Trophoblast cell (in vitro differentiated cells and primary cell): ENCODE data around the gene CORO2A.

ENCODE experiments used
- DNase-seq, 2 donors: peaks; one replicate each; pipeline ENCODE4 v3.0.0-alpha.2; 2016
- H2AFZ ChIP-seq: 2 replicates; pipeline ENCODE4 v1.6.1; 2013; ENCODE audit warnings: low read length, moderate library complexity, mild to moderate bottlenecking; ENCODE audit not compliant: insufficient read depth, poor library complexity
- H2AK5ac ChIP-seq: 2 replicates; pipeline ENCODE4 v1.6.1; 2013; ENCODE audit warnings: mild to moderate bottlenecking, low read length
- H2BK120ac ChIP-seq: 2 replicates; pipeline ENCODE4 v1.6.1; 2013; ENCODE audit warnings: low read length, mild to moderate bottlenecking, moderate library complexity; ENCODE audit not compliant: insufficient read depth, poor library complexity
- H2BK12ac ChIP-seq: 2 replicates; pipeline ENCODE4 v1.6.1; 2013; ENCODE audit warnings: mild to moderate bottlenecking, low read length, moderate library complexity
- H2BK5ac ChIP-seq: 2 replicates; pipeline ENCODE4 v1.6.1; 2013; ENCODE audit warnings: low read length, low read depth, moderate library complexity, mild to moderate bottlenecking; ENCODE audit not compliant: poor library complexity
- H3K14ac ChIP-seq: 2 replicates; pipeline ENCODE4 v1.6.1; 2013; ENCODE audit warnings: mild to moderate bottlenecking, low read length
- H3K18ac ChIP-seq: 2 replicates; pipeline ENCODE4 v1.6.1; 2013; ENCODE audit warnings: mild to moderate bottlenecking, low read length
- H3K23ac ChIP-seq: 2 replicates; pipeline ENCODE4 v1.6.1; 2013; ENCODE audit warnings: low read length
- H3K27ac ChIP-seq: 2 replicates; pipeline ENCODE4 v1.5.1; 2013; ENCODE audit warnings: low read depth, mild to moderate bottlenecking, inconsistent platforms, low read length, moderate library complexity
- H3K27me3 ChIP-seq: 2 replicates; pipeline ENCODE4 v1.6.1; 2013; ENCODE audit warnings: inconsistent platforms, mild to moderate bottlenecking, low read length, moderate library complexity; ENCODE audit not compliant: insufficient read depth
- H3K36me3 ChIP-seq, 2 experiments: 1 replicate in 1 of 2; 2 replicates in 1 of 2; pipeline ENCODE4 v1.6.1; 2013; ENCODE audit warnings: low read length in 2 of 2, mild to moderate bottlenecking in 2 of 2, moderate library complexity in 1 of 2; ENCODE audit not compliant: insufficient read depth in 2 of 2, control insufficient read depth in 1 of 2
- H3K4ac ChIP-seq: 2 replicates; pipeline ENCODE4 v1.6.1; 2013; ENCODE audit warnings: low read depth, mild to moderate bottlenecking, low read length, moderate library complexity
- H3K4me1 ChIP-seq, 2 experiments: 1 replicate in 1 of 2; 2 replicates in 1 of 2; pipeline ENCODE4 v1.6.1; 2013; ENCODE audit warnings: low read length in 2 of 2, mild to moderate bottlenecking in 2 of 2, moderate library complexity in 1 of 2; ENCODE audit not compliant: insufficient read depth in 2 of 2, control insufficient read depth in 1 of 2
- H3K4me2 ChIP-seq: 2 replicates; pipeline ENCODE4 v1.6.1; 2013; ENCODE audit warnings: inconsistent platforms, mild to moderate bottlenecking, low read length, moderate library complexity
- H3K4me3 ChIP-seq: 2 replicates; pipeline ENCODE4 v1.5.1; 2013; ENCODE audit warnings: mild to moderate bottlenecking, low read depth, low read length, inconsistent platforms
- H3K79me1 ChIP-seq: one replicate; pipeline ENCODE4 v1.6.1; 2013; ENCODE audit warnings: low read length
- H3K79me2 ChIP-seq: 2 replicates; pipeline ENCODE4 v1.6.1; 2013; ENCODE audit warnings: low read length, mild to moderate bottlenecking; ENCODE audit not compliant: control insufficient read depth, insufficient read depth, poor library complexity
- H3K9ac ChIP-seq: 2 replicates; pipeline ENCODE4 v1.6.1; 2013; ENCODE audit warnings: mild to moderate bottlenecking, low read length
- H3K9me3 ChIP-seq: 2 replicates; pipeline ENCODE4 v1.6.1; 2013; ENCODE audit warnings: low read depth, mild to moderate bottlenecking, control low read depth, inconsistent platforms, low read length; ENCODE audit not compliant: insufficient read depth
- H4K12ac ChIP-seq: 2 replicates; pipeline ENCODE4 v1.6.1; 2013; ENCODE audit warnings: low read depth, mild to moderate bottlenecking, low read length, moderate library complexity
- H4K8ac ChIP-seq: 2 replicates; pipeline ENCODE4 v1.6.1; 2013; ENCODE audit warnings: low read depth, mild to moderate bottlenecking, low read length, moderate library complexity
- H4K91ac ChIP-seq: one replicate; pipeline ENCODE4 v1.6.1; 2013; ENCODE audit warnings: low read depth, mild to moderate bottlenecking, low read length, moderate library complexity
- WGBS: extraction: QIAGEN DNeasy Blood & Tissue Kit; methylation state at CpG from one replicate; pipeline ENCODE4 v1.1.7; 2013; ENCODE audit warnings: missing lambda C conversion rate; ENCODE audit not compliant: insufficient read length, insufficient coverage; ENCODE audit errors: extremely low coverage; 5-methylcytosine and 5-hydroxymethylcytosine counted together

CORO2A gene

DNA sequence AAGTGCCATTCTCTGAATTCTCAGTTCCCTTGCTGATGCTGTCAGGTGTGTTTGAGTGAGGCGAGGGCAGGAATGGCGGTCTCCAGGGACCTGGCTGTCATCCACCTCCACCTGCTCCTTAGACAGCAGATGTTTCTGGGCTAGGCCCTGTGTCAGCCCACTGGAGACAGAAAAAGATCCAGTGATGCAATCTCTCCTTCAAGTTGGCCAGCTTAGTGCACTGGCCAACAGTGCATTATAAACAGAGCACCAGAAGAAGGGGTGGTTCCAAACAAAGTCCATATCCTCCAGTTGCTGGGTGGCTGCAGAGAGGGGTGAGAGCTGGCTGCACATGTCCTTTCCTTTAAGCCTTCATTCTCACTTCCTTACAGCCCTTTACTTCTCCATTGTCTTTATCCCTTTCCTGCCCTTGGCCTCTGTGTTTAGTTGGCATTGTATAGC, 109.4 kb downstream of the CORO2A start:
- peaks cover 9 to 32% of the 10 kb centered on the region in 2 experiments for H3K36me3 ChIP-seq
- no peak overlapping the region for H3K9ac ChIP-seq
- no peaks in the 10 kb centered on the region for H3K79me2 ChIP-seq
- H3K27me3 ChIP-seq = no peaks in the 10 kb centered on the region
- H4K12ac ChIP-seq = no peak overlapping the region
- H3K79me1 ChIP-seq = peaks cover 8% of the 10 kb centered on the region
- peak; percentile 62 to 83 for DNase-seq
- no peak overlapping the region for H3K18ac ChIP-seq
- no CpG with 5 or more reads among the region's 2 CpGs for WGBS
- no peak overlapping the region for H3K27ac ChIP-seq
- H3K14ac ChIP-seq = no peak overlapping the region
- H3K4me3 ChIP-seq = no peak overlapping the region
- H2AFZ ChIP-seq = no peak overlapping the region
- no peak overlapping the region for H3K4me2 ChIP-seq
- no peak overlapping the region for H2BK12ac ChIP-seq
- no peak overlapping the region for H4K91ac ChIP-seq
- no peak overlapping the region for H3K4ac ChIP-seq
- H2BK120ac ChIP-seq = no peak overlapping the region
- peaks cover 16 to 23% of the 10 kb centered on the region in 2 experiments for H3K4me1 ChIP-seq
- no peak overlapping the region for H2AK5ac ChIP-seq
- H3K9me3 ChIP-seq = peaks cover 3% of the 10 kb centered on the region
- no peak overlapping the region for H3K23ac ChIP-seq
- H4K8ac ChIP-seq = no peak overlapping the region
- H2BK5ac ChIP-seq = no peak overlapping the region

DNA sequence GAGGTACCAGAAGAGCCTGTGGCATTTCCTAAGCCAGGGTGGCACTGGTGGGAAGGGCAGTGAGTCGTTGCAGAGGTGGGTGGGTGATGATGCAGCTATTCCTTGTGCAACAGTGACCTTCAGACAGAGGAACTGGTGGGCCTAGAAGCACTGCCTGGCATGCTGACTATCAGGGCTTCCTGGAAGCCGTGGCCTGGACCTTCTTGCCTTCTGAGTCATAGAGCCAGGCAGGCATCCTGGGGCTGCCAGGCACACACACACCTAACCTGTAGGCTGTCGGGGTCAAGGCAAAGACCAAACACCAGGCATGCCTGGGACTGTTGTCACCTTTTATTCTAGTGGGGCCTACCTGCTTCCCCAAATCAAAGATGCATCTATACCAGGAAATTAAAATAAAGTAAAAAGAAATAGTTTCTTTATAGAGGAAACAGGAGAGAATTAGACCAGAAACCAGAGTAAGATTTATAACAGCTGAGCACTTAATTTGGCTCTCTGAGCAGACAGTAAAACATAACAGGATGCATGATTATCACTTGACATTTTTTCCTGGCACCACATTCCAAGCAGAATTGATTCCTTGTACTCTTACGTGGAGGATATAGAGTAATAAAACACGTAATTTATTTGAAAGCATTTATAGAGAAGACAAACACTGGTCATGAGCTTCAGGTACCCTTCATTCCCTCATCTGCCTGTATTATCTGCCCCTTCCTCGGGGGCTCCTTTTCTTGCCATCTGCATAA, 110.8 kb downstream of the CORO2A start:
- Histone ChIP-seq H3K23ac (no peak overlapping the region), H2BK120ac (no peak overlapping the region), H3K79me2 (no peaks in the 10 kb centered on the region), H3K9ac (no peak overlapping the region), H3K4me2 (no peak overlapping the region), H2BK12ac (no peak overlapping the region), H3K27me3 (no peaks in the 10 kb centered on the region), H2AK5ac (no peak overlapping the region), H3K9me3 (no peaks in the 10 kb centered on the region), H3K4me1 (peaks cover 9 to 16% of the 10 kb centered on the region in 2 experiments), H4K12ac (no peak overlapping the region), H4K8ac (no peak overlapping the region), H3K14ac (no peak overlapping the region), H4K91ac (no peak overlapping the region), H2AFZ (no peak overlapping the region), H3K79me1 (peaks cover 2% of the 10 kb centered on the region), H3K18ac (no peak overlapping the region), H3K27ac (no peak overlapping the region), H2BK5ac (no peak overlapping the region), H3K4ac (no peak overlapping the region), H3K36me3 (peaks cover 16 to 35% of the 10 kb centered on the region in 2 experiments), H3K4me3 (no peak overlapping the region)
- no CpG with 5 or more reads among the region's 6 CpGs for WGBS
- DNase-seq = peak; percentile 94

DNA sequence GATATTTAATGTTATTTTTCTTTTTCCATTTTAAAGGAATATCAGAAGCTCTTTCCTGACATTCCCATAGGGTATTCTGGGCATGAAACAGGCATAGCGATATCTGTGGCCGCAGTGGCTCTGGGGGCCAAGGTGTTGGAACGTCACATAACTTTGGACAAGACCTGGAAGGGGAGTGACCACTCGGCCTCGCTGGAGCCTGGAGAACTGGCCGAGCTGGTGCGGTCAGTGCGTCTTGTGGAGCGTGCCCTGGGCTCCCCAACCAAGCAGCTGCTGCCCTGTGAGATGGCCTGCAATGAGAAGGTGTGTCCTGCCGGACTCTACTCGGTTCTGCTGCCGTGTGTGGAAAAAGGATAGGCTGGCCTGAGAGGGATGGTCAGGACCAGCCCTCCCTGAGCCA, 111.7 kb downstream of the CORO2A start:
- DNase-seq = peak; percentile 67 to 81
- peak overlapping the region; percentile 10 for H3K14ac ChIP-seq
- H3K4me1 ChIP-seq = peaks cover 12 to 13% of the 10 kb centered on the region in 2 experiments
- no peak overlapping the region for H4K8ac ChIP-seq
- no peak overlapping the region for H3K4ac ChIP-seq
- WGBS = no CpG with 5 or more reads among the region's 12 CpGs
- H2BK120ac ChIP-seq = no peak overlapping the region
- H2BK12ac ChIP-seq = no peak overlapping the region
- H3K23ac ChIP-seq = no peak overlapping the region
- H3K4me2 ChIP-seq = no peak overlapping the region
- H3K9me3 ChIP-seq = no peaks in the 10 kb centered on the region
- no peaks in the 10 kb centered on the region for H3K79me2 ChIP-seq
- no peak overlapping the region for H3K18ac ChIP-seq
- H3K9ac ChIP-seq = no peak overlapping the region
- H2BK5ac ChIP-seq = no peak overlapping the region
- H4K91ac ChIP-seq = no peak overlapping the region
- H2AK5ac ChIP-seq = no peak overlapping the region
- H3K27me3 ChIP-seq = no peaks in the 10 kb centered on the region
- H3K27ac ChIP-seq = no peak overlapping the region
- no peak overlapping the region for H2AFZ ChIP-seq
- no peak overlapping the region for H3K4me3 ChIP-seq
- H4K12ac ChIP-seq = no peak overlapping the region
- H3K79me1 ChIP-seq = peaks cover 2% of the 10 kb centered on the region
- peaks cover 16 to 35% of the 10 kb centered on the region in 2 experiments for H3K36me3 ChIP-seq

DNA sequence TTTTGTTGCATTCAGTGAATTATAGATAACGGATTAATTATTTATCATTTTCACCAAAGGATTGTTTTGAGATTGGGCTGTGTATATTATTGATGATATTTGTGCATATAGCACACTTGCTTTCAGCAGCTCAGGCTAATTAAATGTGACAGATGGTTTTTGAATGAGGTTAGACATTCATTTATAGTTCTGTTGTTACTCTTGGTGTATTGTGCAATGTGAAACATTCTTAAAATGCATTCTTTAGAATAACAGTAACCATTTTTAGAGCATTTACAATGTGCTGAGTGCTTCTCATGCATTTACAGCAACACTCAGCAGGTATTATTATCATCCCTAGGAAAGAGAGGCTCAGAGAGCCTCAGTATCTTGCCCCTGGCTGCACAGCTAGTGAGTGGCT, 112.1 kb downstream of the CORO2A start:
- H3K27me3 ChIP-seq = no peaks in the 10 kb centered on the region
- H3K18ac ChIP-seq = no peak overlapping the region
- H4K91ac ChIP-seq = no peak overlapping the region
- no peak overlapping the region for H3K14ac ChIP-seq
- peaks cover 12 to 13% of the 10 kb centered on the region in 2 experiments for H3K4me1 ChIP-seq
- H2BK5ac ChIP-seq = no peak overlapping the region
- no peak overlapping the region for H3K4me3 ChIP-seq
- H2AK5ac ChIP-seq = no peak overlapping the region
- H3K79me2 ChIP-seq = no peaks in the 10 kb centered on the region
- H2BK12ac ChIP-seq = no peak overlapping the region
- H4K8ac ChIP-seq = no peak overlapping the region
- no peak overlapping the region for H3K27ac ChIP-seq
- H3K9ac ChIP-seq = no peak overlapping the region
- peak in 1 of 2 donors; percentile 89 for DNase-seq
- no peaks in the 10 kb centered on the region for H3K9me3 ChIP-seq
- H3K23ac ChIP-seq = no peak overlapping the region
- no peak overlapping the region for H3K4me2 ChIP-seq
- H3K4ac ChIP-seq = no peak overlapping the region
- no peak overlapping the region for H4K12ac ChIP-seq
- peaks cover 2% of the 10 kb centered on the region for H3K79me1 ChIP-seq
- no peak overlapping the region for H2BK120ac ChIP-seq
- no CpG with 5 or more reads among the region's 1 CpG for WGBS
- no peak overlapping the region for H2AFZ ChIP-seq
- peaks cover 16 to 35% of the 10 kb centered on the region in 2 experiments for H3K36me3 ChIP-seq
